Progenitor cell of endocrine pancreas (in vitro differentiated cells): ENCODE results near the gene TMEM120B. TPM values are rescaled to one million over a fixed set of nuclear protein-coding genes. Genes with fewer than 3 reads are reported as not detected.

ENCODE experiments used
- DNase-seq: peaks from one replicate; pipeline ENCODE4 v3.0.0; 2021; ENCODE audit warnings: low spot score; ENCODE audit not compliant: unreplicated experiment
- H3K27ac Mint-ChIP-seq: 2 replicates; pipeline ENCODE4 v1.8.0; 2021; ENCODE audit warnings: mild to moderate bottlenecking, moderate library complexity, mixed read lengths
- H3K27me3 Mint-ChIP-seq: 2 replicates; pipeline ENCODE4 v1.8.0; 2021; ENCODE audit warnings: mixed read lengths
- H3K36me3 Mint-ChIP-seq: 2 replicates; pipeline ENCODE4 v1.8.0; 2022; ENCODE audit warnings: mixed read lengths; ENCODE audit not compliant: insufficient read depth
- H3K4me1 Mint-ChIP-seq: 2 replicates; pipeline ENCODE4 v1.8.0; 2021; ENCODE audit warnings: low read depth, mixed read lengths
- H3K4me3 Mint-ChIP-seq: 2 replicates; pipeline ENCODE4 v1.8.0; 2021; ENCODE audit warnings: low read depth, mild to moderate bottlenecking, moderate library complexity, mixed read lengths
- H3K9me3 Mint-ChIP-seq: 2 replicates; pipeline ENCODE4 v1.8.0; 2021; ENCODE audit warnings: low read depth, mixed read lengths
- CTCF ChIP-seq: fragments of 200-600 bp; sonication (generic); IDR thresholded peaks from one replicate; pipeline ENCODE4 v1.5.0; 2021; ENCODE audit warnings: antibody characterized with exemption, mild to moderate bottlenecking; ENCODE audit not compliant: unreplicated experiment
- total RNA-seq: library from RNA; stranded (reverse); gene quantifications from 2 replicates; pipeline ENCODE4 v1.2.1, GENCODE V29; 2021

Gene TMEM120B
- total RNA-seq, 1 donor from 2014 or later = 16.1 TPM

- Mint-ChIP-seq H3K36me3 (peaks cover 4% of the 10 kb centered on the region), H3K27ac (no peak overlapping the region), H3K27me3 (peaks cover 6% of the 10 kb centered on the region), H3K4me1 (peaks cover 15% of the 10 kb centered on the region), H3K4me3 (peak overlapping the region; percentile 58), H3K9me3 (no peaks in the 10 kb centered on the region)
- no peak for DNase-seq
- TF ChIP-seq CTCF = no peak
Observed at GRCh38 chr12:121791671-121792551, 79.4 kb downstream of the TMEM120B start.

GRCh38 chr12:121792607-121793439 is 80.3 kb downstream of the TMEM120B start:
- H3K36me3 Mint-ChIP-seq = peaks cover 7% of the 10 kb centered on the region
- peaks cover 6% of the 10 kb centered on the region for H3K27me3 Mint-ChIP-seq
- H3K4me1 Mint-ChIP-seq = peaks cover 22% of the 10 kb centered on the region
- no peak for DNase-seq
- peak overlapping the region; percentile 58 for H3K4me3 Mint-ChIP-seq
- peak; percentile 7 for TF ChIP-seq CTCF
- H3K27ac Mint-ChIP-seq = no peak overlapping the region
- no peaks in the 10 kb centered on the region for H3K9me3 Mint-ChIP-seq

- peak within 1 kb of the TSS; percentile 63 for H3K4me3 Mint-ChIP-seq
- no peaks in the 10 kb centered on the region for H3K9me3 Mint-ChIP-seq
- H3K36me3 Mint-ChIP-seq = peaks cover 9% of the 10 kb centered on the region
- TF ChIP-seq CTCF = no peak
- H3K27me3 Mint-ChIP-seq = peaks cover 6% of the 10 kb centered on the region
- peaks cover 25% of the 10 kb centered on the region for H3K4me1 Mint-ChIP-seq
- peak within 1 kb of the TSS; percentile 89 for H3K27ac Mint-ChIP-seq
- no peak for DNase-seq
Observed at GRCh38 chr12:121793440-121793837, 80.9 kb downstream of the TMEM120B start, which contains the start of gene RHOF. Gene RHOF (minus strand): TSS chr12:121793688. CDS start chr12:121793633, 55 bp downstream.

GRCh38 chr12:121793838-121794533 is 81.4 kb downstream of the TMEM120B start:
- Mint-ChIP-seq H3K27me3 (peaks cover 6% of the 10 kb centered on the region), H3K4me3 (peak overlapping the region; percentile 63), H3K4me1 (peaks cover 31% of the 10 kb centered on the region), H3K9me3 (no peaks in the 10 kb centered on the region), H3K36me3 (peaks cover 12% of the 10 kb centered on the region), H3K27ac (peak overlapping the region; percentile 89)
- peak; percentile 86 for DNase-seq
- peak; percentile 99 for TF ChIP-seq CTCF
